GM18861 (cell line): ENCODE measurements around the gene MRPS18A.
"Not testable (repeated sequence)": the region's sequence is repeated elsewhere in the genome, so short reads cannot be mapped to it uniquely, and the experiment has no call there.

ENCODE experiments used
- ATAC-seq: cut with Tn5 transposase; IDR thresholded peaks from one replicate; pipeline ENCODE4 v1.9.1; 2021; ENCODE audit not compliant: unreplicated experiment

Gene MRPS18A

DNA sequence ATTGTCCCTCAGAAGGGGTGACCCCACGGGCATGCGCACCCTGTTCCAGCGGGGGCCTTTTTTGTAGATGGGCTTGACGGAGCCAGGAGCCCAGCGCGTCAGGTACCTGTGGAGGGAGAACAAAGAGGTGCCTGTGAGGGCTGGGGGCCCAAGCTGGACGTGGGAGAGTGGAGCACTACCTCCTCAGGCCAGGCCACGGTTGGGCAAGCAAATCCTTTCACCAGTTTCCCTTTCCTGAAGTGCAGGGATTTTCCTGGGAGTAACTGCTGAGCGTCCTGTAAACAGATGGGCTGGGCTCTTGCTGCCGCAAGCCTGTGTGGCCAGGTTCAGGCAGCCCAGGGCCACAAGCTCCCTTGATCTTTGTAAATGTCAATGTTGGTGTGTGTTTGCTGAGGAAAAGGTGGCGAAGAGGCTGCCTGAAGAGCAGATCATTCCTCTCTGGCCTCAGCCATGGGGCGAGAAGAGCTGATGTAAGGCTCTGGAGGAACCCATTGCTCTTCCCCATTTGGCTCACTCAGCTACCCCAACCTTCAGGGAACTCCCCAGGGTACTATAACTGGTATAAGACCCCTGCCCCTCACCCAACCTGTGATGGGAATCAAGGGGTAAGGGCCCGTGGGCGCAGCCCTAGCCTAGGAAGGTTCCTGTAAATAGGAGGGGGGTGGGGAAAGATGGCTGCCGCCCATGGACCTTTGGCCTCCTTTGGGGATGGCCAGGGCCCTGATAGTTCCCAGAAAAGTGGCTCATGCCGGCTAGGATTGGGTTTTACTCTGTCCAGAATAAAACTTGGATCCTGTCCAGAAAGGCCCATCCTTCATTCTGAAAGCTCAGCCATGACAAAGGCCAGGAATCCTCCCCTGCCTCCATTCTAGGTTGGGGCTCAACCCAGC, 15.5 kb downstream of the MRPS18A start:
- no peak for ATAC-seq

DNA sequence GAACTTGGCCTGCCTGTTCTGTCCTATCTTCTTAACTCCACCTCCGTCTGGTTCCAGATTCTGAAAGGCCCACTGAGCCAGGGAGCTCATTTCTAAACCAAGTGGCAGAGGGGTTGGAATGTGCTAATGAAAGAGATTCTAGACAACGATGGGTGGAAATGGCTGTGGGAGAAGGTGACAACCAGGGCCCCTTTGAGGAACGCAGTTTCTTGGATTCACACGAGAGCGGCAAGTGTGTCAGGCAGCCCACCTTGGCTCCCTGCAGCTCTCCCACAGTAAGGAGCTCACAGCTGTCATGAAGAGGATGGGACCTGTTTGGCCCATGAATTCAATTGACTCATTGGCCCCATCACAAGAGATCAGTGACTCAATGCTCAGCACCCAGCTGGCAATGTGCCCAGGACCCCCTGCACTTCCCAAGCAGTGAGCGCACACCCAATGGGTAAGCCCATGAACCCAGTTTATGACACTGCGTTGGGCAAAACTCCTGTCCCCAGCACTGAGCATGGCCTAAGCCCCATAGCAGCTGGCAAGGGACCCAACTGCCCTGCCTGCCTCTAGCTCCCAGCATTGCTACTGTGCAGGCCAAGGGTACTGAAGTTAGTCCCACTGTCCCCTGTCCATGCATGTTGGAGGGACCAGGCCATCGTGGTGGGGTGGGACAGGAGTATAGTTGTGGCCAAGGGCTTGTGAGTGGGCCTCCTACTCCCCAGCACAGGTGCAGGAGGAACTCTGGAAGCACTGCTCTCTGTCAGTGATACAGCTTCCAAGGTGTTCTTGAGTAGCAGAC, 16.4 kb downstream of the MRPS18A start:
- ATAC-seq: no peak

DNA sequence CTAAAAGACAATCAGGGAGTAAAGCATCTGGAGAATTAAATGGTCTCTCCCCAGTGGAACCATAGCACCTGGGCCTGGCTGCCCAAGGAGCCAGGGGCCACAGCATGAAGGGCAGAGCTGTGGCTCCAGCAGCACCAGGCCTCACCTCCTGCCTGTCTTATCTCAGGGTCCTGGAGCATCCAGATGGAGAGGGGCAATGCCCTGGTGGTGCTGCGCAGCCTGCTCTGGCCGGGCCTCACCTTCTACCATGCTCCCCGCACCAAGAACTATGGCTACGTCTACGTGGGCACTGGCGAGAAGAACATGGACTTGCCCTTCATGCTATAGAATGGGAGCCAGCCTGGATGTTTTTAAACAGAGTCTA, 17.0 kb downstream of the MRPS18A start:
- no peak for ATAC-seq

DNA sequence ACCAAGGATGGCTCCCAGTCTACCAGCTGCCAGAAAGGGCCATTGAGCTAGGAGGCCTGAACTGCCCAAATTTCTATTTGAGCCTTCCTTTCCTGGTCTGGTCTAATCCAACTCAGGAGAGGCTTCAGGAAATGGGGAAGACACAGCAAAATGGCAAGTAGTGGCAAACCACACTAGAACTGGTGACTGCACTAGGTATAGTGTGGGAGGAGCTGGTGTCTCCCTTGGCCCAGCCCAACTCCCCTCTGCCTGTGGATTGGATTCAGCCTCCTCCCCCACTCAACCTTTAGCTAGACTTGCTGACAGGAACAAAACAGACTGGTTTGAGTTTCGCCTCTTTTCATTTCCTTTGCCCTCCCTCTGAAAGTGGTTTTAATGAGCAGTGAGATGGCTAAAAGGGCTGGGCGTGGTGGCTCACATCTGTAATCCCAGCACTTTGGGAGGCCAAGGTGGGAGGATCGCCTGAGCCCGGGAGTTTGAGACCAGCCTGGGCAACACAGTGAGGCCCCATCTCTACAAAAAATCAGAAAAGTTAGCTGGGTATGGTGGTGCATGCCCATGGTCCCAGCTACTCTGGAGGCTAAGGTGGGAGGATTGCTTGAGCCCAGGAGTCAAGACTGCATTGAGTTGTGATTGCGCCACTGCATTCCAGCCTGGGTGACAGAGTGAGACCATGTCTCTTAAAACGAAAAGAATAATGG, 17.5 kb downstream of the MRPS18A start:
- no peak for ATAC-seq

DNA sequence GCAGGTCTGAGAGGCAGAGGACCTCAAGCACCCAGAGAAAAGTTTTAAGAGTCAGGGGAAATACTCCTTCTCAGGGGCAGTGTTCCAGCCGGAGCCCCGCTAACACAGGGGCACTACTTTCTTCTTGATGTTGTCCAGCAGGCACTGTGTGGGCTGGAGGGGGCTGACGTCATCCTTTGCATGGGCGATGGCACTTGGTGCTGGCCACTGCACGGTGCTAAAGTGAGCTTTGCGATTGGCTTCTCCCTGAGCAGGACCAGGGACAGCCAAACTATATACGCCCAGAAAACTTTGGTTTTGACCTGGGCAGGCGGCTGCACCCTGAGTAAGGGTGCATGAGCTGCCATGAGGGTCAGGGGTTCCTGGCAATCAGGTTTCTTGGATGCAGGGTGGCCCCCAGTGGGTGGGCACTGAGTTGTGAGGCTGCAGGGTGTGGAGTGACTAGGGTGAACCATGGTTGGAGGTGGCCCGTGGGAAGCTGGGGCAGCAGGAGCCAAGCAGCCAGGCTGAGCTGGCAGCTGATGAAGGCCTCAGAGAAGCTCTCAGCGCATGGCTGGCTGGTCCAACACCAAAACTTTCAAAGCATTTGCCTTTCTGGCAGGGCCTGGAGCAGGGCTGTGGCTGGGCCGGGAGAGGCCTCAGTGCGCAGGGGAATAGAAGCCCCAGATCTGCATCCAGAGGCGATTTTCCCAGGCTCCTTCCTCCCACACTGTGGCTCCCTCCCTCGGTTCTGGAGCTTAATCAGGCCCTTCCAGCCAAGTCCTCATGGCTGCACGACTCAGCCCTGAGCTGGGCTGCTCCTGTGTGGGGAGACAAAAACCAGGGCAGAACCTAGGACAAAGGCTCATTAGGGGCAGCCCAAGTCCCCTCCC, 18.3 kb downstream of the MRPS18A start:
- ATAC-seq: no peak

DNA sequence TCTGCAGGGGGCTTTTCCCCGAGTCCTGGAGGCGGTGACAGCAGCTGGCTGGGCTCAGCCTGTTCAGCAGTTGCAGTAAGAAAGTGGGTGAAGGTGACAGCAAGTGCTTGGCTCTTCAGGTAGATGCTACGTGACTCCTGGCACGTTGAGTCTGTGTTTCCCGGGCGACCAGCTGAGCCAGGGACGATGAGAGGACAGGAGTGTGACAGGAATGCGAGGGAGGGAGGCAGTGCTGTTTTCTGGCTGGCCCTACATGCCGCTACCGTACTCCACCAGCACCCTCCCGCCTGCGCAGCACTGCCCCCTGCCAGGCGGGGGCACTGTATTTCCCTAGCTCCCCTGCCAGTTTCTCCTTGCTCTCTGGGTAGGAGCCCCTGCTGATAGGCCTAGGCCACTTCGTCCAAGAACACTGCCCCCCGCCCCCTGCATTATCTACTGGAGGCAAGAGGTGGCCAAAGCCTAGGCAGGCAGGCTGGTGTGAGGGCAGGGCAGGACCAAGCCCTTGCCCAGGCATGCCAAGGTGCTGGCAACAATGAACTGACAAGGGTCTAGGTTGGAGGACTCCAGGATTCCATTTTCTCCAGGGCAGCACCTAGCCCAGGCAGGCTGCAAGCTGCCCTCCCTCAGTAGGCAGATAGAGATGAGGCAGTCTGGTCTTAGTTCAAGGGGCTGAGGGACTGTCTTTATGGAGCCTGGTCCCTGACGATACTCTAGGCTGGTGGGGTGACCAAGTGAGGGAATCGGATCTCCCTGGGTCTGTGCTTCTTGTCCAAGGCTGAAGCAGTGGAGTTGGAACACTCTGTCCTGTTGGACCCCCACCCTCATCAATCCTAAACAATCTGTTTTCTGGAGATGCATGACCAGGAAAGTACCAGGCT, 19.2 kb downstream of the MRPS18A start:
- ATAC-seq: no peak

DNA sequence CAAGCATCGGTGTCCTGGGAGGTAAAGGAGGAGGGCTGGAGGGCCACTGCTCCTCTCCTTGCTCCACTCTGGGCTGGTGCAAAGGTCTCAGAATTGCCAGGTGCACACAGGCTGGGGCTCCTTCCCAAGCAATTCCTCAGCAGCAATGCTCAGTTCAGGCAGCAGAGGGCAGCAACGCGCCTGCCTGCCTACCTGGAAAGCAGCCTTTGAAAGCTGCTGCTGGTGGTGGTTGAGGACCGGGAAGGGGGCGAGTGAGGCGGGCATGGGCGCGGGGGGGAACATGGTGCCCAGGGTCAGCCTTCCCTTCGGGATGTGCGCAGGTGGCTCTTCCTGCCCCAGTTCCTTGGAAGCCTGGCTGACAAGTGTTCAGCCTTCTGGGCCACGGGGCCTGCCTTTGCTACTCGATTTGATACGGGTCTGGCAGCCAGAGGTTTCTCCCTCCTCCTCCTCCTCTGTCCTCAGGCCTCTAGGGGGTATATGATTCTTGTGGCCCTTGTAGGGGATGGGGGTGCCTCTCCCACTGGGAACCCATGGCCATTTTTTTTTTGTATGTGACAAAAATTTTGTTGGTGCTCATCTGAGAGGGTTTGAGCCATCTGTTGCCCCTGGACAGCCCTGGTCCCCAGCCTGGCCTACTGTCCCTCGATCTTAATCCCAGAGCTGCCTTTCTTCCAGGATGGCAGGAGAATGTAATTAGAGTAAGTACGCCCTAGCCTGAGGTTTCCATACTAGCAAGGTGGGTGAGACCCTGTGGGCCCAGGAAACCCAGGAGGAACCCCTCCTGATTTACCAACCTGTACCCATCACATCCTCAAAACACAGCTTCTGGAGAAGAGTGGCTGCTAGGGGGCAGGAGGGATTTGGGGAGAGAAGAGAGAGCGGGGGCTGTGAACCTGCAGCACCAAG, 20.1 kb downstream of the MRPS18A start:
- ATAC-seq: peak; percentile 51

DNA sequence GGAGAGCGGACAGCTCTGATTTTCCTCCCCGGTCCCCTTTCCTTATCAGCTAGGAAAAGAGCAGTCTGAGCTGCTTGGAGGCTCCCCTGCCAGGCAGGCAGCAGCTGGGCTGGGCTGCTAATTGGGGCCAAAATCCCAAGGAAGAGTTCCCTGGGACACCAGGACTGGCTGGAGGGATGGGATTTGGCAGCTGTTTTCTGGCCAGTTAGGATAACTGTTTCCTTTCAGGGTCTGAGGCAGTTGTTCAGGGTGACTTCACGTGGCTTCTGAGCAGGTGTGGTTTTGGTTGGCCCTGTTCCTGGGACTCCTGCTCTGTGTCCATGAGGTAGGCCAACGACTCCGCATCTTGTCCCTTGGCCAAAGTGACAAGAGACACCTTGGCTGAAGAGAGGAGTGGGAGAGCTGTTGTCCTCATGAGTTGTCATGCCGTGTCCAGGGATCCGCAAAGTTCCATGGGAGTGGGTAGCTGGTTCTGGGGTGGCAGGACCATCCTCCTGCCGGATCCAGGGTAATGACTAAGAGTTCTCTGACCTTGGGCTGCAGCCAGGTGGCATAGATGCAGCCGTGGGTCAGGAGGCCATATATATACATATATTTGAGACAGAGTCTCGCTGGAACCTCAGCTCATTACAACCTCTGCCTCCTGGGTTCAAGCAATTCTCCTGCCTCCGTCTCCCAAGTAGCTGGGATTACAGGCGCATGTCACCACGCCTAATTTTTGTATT, 21.2 kb downstream of the MRPS18A start:
- no peak for ATAC-seq

DNA sequence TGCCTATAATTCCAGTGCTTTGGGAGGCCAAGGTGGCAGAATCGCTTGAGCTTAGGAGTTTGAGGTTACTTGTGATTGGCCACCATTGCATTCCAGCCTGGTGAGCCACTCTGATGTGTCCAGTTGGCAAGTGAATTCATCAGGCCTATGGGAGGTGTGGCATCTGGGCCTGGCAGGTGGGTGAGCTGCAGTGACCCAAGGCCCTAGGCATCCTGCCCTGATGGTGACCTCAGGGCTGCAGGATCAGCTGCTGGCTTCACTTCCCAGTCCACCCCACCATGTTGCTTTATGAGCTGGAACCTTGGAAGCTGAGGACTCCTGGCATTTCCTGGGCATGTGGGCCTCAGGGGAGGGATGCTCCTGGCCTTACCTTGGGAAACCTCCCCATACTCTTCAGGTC, 22.2 kb downstream of the MRPS18A start:
- ATAC-seq: no peak

DNA sequence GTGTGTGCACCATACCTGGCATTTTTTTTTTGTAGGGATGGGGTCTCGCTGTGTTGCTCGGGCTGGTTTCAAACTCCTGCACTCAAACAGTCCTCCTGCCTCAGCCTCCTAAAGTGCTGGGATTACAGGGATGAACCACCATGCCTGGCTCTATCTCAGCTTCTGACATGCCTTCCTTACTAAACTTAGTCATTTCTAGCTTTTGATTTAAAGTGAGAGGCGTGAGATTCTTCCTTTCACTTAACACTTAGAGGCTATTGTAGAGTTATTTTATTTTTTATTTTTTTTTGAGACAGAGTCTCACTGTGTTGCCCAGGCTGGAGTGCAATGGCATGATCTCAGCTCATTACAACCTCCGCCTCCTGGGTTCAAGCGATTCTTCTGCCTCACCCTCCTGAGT, 24.6 kb downstream of the MRPS18A start:
- ATAC-seq: not testable (repeated sequence)

DNA sequence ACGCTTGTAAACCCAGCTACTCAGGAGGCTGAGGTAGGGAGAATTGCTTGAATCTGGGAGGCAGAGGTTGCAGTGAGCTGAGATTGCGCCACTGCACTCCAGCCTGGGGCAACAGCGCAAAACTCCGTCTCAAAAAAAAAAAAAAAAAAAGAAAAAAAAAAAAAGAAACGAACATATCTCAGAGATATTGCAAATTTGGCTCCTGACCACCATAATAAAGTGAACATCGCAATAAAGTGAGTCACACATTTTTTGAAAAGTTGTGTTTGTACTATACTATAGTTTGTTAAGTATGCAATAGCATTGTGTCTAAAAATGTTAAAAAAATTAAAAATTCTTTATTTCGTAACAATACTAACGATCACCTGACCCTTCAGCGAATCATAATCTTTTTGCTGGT, 29.4 kb downstream of the MRPS18A start:
- no peak for ATAC-seq

DNA sequence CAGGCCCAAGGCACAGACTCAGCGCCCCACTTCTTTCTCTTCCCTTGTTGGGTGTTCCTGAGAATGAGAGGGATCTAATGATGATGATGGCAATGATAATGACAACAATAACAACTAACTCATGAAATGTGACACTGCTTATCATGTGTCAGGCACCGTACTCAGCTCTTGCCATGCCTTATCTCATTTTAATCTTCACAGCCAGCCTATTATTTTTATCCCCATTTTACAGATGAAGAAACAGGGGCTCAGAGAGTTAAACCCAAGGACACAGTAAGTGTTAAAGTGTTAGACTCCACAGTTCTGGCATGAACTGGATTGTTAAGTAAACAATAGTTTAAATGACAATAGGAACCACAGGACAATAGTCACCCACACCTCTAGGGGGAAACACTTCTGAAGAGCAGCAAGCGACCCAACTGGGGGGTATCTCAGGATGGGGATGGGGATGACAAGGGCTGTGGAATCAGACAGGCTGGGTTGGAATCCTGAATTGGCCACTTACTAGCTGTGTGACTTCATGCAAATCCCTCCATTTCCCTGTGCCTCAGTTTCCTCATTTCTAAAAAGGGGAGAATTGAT, 30.3 kb downstream of the MRPS18A start:
- no peak for ATAC-seq

DNA sequence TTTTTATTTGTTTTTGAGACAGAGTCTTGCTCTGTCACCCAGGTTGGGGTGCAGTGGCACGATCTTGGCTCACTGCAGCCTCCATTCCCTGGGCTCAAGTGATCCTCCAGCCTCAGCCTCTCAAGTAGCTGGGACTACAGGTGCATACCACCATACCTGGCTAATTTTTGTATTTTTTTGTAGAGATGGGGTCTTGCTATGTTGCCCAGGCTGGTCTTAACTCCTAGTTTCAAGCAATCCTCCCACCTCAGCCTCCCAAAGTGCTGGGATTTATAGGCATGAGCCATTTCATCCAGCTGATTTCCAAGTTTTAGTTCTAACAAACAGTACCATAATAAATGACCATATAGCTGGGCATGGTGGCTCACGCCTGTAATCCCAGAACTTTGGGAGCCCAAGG, 34.8 kb downstream of the MRPS18A start:
- not testable (repeated sequence) for ATAC-seq

DNA sequence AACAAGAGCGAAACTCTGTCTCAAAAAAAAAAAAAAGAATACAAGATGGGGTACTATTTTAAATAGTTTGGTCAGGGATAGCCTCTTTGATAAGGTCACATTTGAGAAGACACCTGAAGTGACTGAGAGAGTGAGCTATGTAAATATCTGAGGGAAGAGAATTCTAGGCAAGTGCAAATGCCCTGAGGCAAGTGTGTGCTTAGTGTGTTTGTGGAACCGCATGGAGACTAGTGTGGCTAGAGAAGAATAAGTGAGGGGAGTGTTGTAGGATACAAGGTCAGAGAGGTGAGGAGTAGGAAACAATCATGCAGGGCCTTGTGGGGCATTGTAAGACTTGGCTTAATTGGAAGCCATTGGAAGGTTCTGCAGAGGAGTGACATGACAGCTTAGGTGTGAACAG, 39.3 kb downstream of the MRPS18A start:
- no peak for ATAC-seq

DNA sequence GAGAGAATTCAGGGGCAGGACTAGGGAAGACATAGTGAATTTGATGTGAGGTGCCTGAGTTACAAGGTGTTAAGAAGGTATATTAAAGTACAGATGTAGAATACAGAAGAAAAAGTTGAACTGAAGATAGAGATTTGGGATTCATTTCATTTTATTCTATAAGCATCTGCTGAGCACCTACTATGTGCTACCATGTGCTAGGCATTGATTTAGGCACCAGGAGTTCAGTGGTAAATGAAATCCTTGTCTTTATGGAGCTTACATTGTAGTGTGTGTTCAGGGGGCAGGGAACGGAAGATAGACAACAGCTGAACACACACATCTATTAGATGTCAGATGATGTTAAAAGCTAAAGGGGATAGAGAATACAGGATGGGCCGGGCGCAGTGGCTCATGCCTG, 40.0 kb downstream of the MRPS18A start:
- ATAC-seq: no peak

DNA sequence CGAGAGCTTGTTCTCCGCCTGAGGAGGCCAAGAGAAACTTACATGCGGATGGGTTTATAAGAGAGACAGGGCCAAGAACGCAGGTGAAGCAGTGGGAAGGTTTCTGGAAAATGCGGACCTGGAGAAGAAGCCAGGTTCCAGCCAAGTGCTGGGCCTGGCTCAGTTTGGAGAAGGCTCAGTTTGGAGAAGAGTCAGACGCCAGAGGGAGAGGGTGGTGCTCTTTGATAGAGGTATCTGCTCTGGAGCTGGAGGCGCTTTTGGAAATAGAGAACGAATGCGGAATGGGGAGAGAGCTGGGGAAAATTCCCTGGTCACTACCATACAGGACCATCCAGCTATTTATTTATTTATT, 42.0 kb downstream of the MRPS18A start:
- no peak for ATAC-seq

DNA sequence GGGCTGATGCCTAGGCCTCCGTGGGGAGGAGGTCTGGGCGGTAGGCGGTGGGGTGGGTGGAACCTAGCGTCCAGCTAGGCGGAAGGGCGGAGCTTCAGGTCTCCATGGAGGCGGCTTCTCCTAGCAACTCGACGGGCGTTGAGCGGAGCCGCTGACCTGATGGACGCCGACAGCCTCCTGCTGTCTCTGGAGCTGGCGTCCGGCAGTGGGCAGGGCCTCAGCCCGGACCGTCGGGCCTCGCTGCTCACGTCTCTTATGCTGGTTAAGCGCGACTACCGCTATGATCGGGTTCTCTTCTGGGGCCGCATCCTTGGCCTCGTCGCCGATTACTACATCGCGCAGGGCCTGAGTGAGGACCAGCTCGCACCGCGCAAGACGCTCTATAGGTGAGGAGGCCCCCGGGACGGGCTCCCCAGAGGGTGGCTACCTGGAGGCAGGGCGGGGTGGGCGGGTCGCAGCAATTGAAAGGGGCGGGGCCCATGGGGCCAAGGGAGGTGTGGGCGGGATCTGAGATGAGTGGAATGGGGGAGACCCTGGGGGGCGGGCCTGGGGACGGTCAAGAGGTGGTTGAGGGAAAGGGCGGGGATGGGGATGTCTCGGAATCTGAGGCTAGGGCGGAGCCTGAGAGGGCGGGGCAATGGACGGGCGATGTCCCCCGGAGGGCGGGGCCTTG, 42.5 kb downstream of the MRPS18A start, which contains the start of gene RSPH9:
Gene RSPH9 (plus strand): TSS at position 97 of the 673 bp plus-strand sequence. CDS start 63 bp downstream, at position 160.
- peak; percentile 46 for ATAC-seq
